Suprapubic skin (tissue), 4 donors: ENCODE data around the gene INSIG1. TPM values are rescaled to one million over a fixed set of nuclear protein-coding genes. Genes with fewer than 3 reads are reported as not detected.

Experiments used
- DNase-seq, 2 donors: peaks; one replicate each; pipeline ENCODE4 v3.0.0-alpha.2; 2019; ENCODE audit warnings: low spot score in 2 of 2
- H3K27ac ChIP-seq: fragments of 200-600 bp; sonication (generic); one replicate; pipeline ENCODE4 v1.5.1; 2019
- H3K27me3 ChIP-seq: fragments of 200-600 bp; sonication (generic); one replicate; pipeline ENCODE4 v1.5.1; 2019
- H3K36me3 ChIP-seq: fragments of 200-600 bp; sonication (generic); one replicate; pipeline ENCODE4 v1.5.1; 2019
- H3K4me1 ChIP-seq: fragments of 200-600 bp; sonication (generic); one replicate; pipeline ENCODE4 v1.5.1; 2019
- H3K4me3 ChIP-seq: fragments of 200-600 bp; sonication (generic); one replicate; pipeline ENCODE4 v1.5.1; 2019; ENCODE audit warnings: mild to moderate bottlenecking
- H3K9me3 ChIP-seq: fragments of 200-600 bp; sonication (generic); one replicate; pipeline ENCODE4 v1.5.1; 2019
- EP300 ChIP-seq: sonication (generic); formaldehyde crosslinking; IDR thresholded peaks from one replicate; pipeline ENCODE4 v1.6.1; 2017; ENCODE audit warnings: antibody characterized with exemption
- POLR2A ChIP-seq, 2 donors: fragments of 450-650 bp; IDR thresholded peaks; one replicate each; pipeline ENCODE4 v1.6.1; 2017; ENCODE audit warnings: antibody characterized with exemption in 2 of 2, mild to moderate bottlenecking in 2 of 2, moderate library complexity in 2 of 2
- POLR2AphosphoS5 ChIP-seq, 3 donors: sonication (generic); formaldehyde crosslinking; IDR thresholded peaks; one replicate each; pipeline ENCODE4 v1.6.1; 2017; ENCODE audit warnings: antibody characterized with exemption in 3 of 3
- WGBS: methylation state at CpG from one replicate; pipeline ENCODE4 v1.1.5; 2018; 5-methylcytosine and 5-hydroxymethylcytosine counted together
- total RNA-seq, 4 donors: library from RNA; depleted of rRNA; stranded (reverse); fragments of >200 nt; gene quantifications; one replicate each; pipeline ENCODE4 v1.1.0, GENCODE V29; 2016
- TF ChIP-seq, protein P1 (sequence below), 2 donors: fragments of 200-600 bp in 1 of 2; fragments of 450-650 bp in 1 of 2; sonication (generic) in 1 of 2; IDR thresholded peaks; one replicate each; pipeline ENCODE4 v1.5.1; 2016 to 2019; ENCODE audit warnings: antibody characterized with exemption in 2 of 2, mild to moderate bottlenecking in 1 of 2, moderate library complexity in 1 of 2

INSIG1 gene
- total RNA-seq, 4 donors from 2014 or later = 32.0 to 130 (median 95.3) TPM

DNA sequence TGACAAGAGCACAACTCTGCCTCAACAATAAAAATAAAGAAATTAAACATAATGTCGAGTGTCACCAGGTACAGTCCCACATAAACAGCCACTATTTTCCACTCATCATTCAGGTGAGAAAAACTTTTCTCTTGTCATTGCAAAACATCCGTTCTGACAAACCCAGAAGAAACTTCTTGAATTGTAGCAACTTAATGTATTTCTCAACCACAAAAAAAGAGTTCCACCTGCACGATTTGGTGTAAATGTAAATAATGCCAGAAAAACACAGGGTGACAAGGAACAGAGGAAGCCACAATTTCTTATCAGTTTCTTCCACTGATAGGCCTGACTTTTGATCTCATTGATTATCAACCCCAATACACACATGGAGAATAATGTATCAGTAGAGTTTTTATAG, 26.8 kb upstream of the INSIG1 start:
- Histone ChIP-seq H3K4me1 (peaks cover 2% of the 10 kb centered on the region), H3K27me3 (no peaks in the 10 kb centered on the region), H3K27ac (no peak overlapping the region), H3K4me3 (no peak overlapping the region), H3K9me3 (no peaks in the 10 kb centered on the region), H3K36me3 (no peaks in the 10 kb centered on the region)
- no peak for DNase-seq
- TF ChIP-seq POLR2A (IDR thresholded peaks at IDR 0.05) (no peak), POLR2AphosphoS5 (IDR thresholded peaks at IDR 0.05) (no peak), EP300 (no peak)
- TF ChIP-seq, protein P1, sequence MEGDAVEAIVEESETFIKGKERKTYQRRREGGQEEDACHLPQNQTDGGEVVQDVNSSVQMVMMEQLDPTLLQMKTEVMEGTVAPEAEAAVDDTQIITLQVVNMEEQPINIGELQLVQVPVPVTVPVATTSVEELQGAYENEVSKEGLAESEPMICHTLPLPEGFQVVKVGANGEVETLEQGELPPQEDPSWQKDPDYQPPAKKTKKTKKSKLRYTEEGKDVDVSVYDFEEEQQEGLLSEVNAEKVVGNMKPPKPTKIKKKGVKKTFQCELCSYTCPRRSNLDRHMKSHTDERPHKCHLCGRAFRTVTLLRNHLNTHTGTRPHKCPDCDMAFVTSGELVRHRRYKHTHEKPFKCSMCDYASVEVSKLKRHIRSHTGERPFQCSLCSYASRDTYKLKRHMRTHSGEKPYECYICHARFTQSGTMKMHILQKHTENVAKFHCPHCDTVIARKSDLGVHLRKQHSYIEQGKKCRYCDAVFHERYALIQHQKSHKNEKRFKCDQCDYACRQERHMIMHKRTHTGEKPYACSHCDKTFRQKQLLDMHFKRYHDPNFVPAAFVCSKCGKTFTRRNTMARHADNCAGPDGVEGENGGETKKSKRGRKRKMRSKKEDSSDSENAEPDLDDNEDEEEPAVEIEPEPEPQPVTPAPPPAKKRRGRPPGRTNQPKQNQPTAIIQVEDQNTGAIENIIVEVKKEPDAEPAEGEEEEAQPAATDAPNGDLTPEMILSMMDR (IDR thresholded peaks at IDR 0.05) = no peak
- WGBS = 82% methylated on average over 3 of the region's 3 CpGs

DNA sequence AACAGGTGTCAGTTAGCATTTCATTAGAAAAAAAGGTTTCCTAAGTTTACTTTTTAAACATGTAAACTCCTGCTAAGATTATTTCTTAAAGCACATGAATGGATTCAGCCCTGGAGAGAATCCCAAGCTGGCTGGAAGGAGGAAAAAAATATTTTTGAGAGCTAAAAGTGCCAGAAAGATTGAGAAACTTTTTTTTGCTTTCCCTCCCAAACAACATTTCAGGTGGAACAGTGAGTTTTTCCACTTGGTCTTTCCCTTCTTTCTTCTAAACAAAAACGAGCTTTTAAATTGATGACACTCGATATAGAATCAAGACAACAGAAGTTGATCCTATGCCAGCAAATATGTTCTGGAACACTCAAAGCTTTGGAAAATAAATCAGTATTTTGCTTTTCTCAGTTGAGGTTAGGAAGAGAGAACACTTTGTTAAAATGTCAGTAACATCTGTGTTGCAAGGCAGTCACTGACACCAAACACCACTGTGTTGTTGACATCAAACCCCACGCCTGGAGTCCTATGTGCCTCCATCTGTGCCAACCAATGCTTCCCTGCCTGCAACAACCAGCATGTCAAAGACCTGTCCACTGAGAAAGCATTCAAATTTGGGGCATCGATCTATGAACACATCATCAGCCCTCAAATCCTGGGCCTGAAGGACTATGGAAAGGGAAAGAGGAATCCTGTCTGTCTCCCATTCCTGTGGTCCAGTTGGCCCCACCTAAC, 22.9 kb upstream of the INSIG1 start:
- 48% methylated on average over 4 of the region's 4 CpGs for WGBS
- no peaks in the 10 kb centered on the region for H3K9me3 ChIP-seq
- no peak for TF ChIP-seq POLR2AphosphoS5 (IDR thresholded peaks at IDR 0.05)
- no peak for DNase-seq
- peaks cover 6% of the 10 kb centered on the region for H3K4me1 ChIP-seq
- H3K36me3 ChIP-seq = no peaks in the 10 kb centered on the region
- no peak overlapping the region for H3K27ac ChIP-seq
- H3K4me3 ChIP-seq = no peak overlapping the region
- H3K27me3 ChIP-seq = peaks cover 15% of the 10 kb centered on the region

DNA sequence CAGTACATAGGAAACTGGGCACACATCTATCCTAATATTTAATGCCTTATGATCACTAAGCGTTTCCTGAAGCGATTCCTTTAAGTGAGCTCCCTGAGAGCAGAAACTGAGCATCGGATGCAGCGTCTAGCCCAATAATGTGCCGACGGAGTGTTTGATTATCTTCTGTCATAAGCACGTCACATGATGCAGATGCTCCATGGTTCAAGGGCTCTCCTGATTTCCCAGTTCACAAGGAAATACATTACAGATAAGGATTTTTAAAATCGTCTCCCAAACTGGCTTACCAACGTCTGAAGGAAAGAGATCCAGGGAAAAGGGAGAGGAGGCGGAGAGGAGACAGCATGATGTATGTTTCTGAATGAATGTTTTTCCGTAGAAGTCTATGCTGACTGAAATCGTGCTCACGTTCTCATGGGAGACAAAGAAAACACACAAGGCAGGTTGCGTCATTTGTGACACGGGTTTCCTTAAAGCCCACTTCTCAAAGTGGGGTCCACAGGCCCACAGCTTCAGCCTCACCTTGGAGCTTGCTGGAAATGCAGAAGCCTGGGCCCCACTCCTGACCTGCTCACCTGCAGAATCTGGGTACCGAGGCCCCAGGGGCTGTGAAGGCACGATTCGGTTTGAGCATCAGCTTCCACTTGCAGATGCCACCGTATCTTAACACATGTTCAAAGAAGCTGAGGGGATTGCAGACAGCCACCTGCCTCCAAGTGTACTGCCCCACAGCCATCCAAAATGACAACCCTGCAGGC, 21.5 kb upstream of the INSIG1 start:
- Histone ChIP-seq H3K27me3 (peaks cover 15% of the 10 kb centered on the region), H3K36me3 (no peaks in the 10 kb centered on the region), H3K4me1 (peaks cover 6% of the 10 kb centered on the region), H3K27ac (no peak overlapping the region), H3K4me3 (no peak overlapping the region), H3K9me3 (no peaks in the 10 kb centered on the region)
- DNase-seq = no peak
- 82% methylated on average over 19 of the region's 19 CpGs for WGBS
- TF ChIP-seq, protein P1 (IDR thresholded peaks at IDR 0.05) = no peak
- TF ChIP-seq POLR2A (IDR thresholded peaks at IDR 0.05) (no peak), POLR2AphosphoS5 (IDR thresholded peaks at IDR 0.05) (no peak), EP300 (no peak)

DNA sequence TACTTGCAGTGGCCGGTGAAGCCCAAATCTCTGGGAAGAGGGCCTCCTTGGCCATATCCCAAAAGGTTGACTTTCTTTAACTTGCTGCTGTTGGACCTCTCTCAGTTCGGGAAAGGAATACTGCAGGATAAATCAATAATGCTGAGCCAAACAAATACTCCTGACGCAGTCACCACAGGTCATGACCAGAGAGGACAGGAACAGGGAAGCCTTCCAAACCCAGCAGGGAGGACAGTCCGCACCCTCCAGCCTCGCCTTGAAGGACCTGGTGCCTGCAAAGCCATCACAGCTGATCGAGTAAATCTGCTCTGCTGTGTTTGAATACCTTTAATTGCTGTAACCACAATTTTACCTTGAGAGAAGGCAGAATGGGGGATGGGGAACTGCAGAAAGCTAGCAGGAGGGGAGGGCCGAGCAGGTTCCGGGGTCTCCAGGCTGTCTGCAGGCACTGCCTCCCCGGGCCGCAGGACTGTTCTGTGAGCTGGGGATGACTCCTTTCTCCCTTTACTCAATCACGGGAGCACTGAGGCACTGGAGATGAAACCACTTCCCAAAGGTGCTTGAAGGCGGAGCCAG, 20.8 kb upstream of the INSIG1 start:
- H3K27me3 ChIP-seq = peaks cover 15% of the 10 kb centered on the region
- no peaks in the 10 kb centered on the region for H3K9me3 ChIP-seq
- H3K4me3 ChIP-seq = no peak overlapping the region
- no peaks in the 10 kb centered on the region for H3K36me3 ChIP-seq
- H3K4me1 ChIP-seq = peaks cover 6% of the 10 kb centered on the region
- no peak overlapping the region for H3K27ac ChIP-seq
- DNase-seq = no peak
- TF ChIP-seq POLR2AphosphoS5 (IDR thresholded peaks at IDR 0.05) (no peak), POLR2A (IDR thresholded peaks at IDR 0.05) (no peak), EP300 (no peak)
- TF ChIP-seq, protein P1 (IDR thresholded peaks at IDR 0.05) = no peak
- 81% methylated on average over 11 of the region's 12 CpGs for WGBS

DNA sequence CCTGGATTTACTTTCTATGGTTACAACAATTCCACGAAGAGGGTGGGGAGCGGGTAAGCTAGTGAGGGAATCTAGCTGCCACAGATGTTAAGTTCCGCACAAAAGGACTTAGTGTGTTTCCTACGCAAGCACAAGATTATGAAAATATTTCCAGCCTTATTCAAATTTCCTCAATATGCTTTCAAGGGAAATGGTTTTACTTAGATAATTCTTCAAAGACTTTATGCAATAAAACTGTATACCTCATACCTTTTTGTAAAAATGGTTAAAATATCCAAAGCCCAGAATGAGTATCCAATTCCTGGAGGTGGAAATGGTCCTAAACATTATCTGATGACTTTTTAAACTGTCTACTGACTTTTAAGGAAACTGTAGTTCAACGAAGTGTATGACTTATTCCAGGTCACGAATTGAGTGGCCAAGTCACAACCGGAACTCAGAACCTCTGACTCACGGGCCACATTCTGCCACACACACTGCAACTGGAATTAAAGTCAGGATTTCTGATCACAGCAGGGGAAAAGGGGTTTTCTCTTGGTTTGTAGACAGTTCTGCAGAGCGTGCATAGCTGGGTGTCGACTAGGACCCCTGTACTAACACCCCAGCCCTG, 20.2 kb upstream of the INSIG1 start:
- H3K27ac ChIP-seq = no peak overlapping the region
- no peaks in the 10 kb centered on the region for H3K36me3 ChIP-seq
- no peak overlapping the region for H3K4me3 ChIP-seq
- 79% methylated on average over 10 of the region's 10 CpGs for WGBS
- no peak for TF ChIP-seq POLR2AphosphoS5 (IDR thresholded peaks at IDR 0.05)
- TF ChIP-seq, protein P1 (IDR thresholded peaks at IDR 0.05) = no peak
- no peak for TF ChIP-seq EP300
- no peak for TF ChIP-seq POLR2A (IDR thresholded peaks at IDR 0.05)
- DNase-seq = peak in 1 of 2 donors; percentile 25
- peaks cover 15% of the 10 kb centered on the region for H3K27me3 ChIP-seq
- no peaks in the 10 kb centered on the region for H3K9me3 ChIP-seq
- peaks cover 6% of the 10 kb centered on the region for H3K4me1 ChIP-seq
